GM23338 (cell line): ENCODE measurements around the gene PDHB.

Source experiments
- CREB1 ChIP-seq: fragments of 250-450 bp; sonication (Bioruptor Pico); IDR thresholded peaks from 2 replicates; pipeline ENCODE4 v1.5.0; 2020; ENCODE audit warnings: low read depth, mild to moderate bottlenecking, moderate library complexity
- CTCF ChIP-seq, 2 experiments: fragments of 200-600 bp in 1 of 2; sonication (generic) in 1 of 2; conservative IDR thresholded peaks; 2 replicates each; pipeline versions ENCODE4 v1.5.1 to v1.6.1; 2016 to 2017; ENCODE audit warnings: antibody characterized with exemption in 2 of 2, low read depth in 2 of 2, mild to moderate bottlenecking in 2 of 2, moderate library complexity in 1 of 2
- EZH2 ChIP-seq: fragments of 200-600 bp; sonication (generic); IDR thresholded peaks from one replicate; pipeline ENCODE4 v1.8.0; 2017; ENCODE audit warnings: antibody characterized with exemption, mild to moderate bottlenecking, low read depth; ENCODE audit not compliant: unreplicated experiment
- EZH2phosphoT487 ChIP-seq: fragments of 200-600 bp; sonication (generic); IDR thresholded peaks from one replicate; pipeline ENCODE4 v1.8.1; 2018; ENCODE audit warnings: antibody characterized with exemption; ENCODE audit not compliant: unreplicated experiment
- JUNB ChIP-seq: IDR thresholded peaks from one replicate; pipeline ENCODE4 v1.6.1; 2016; ENCODE audit warnings: antibody characterized with exemption; ENCODE audit not compliant: unreplicated experiment
- POLR2AphosphoS5 ChIP-seq: IDR thresholded peaks from 2 replicates; pipeline ENCODE4 v1.6.1; 2016; ENCODE audit warnings: antibody characterized with exemption, low read depth
- REST ChIP-seq: IDR thresholded peaks from one replicate; pipeline ENCODE4 v1.6.1; 2018; ENCODE audit warnings: antibody characterized with exemption; ENCODE audit not compliant: unreplicated experiment
- STAT1 ChIP-seq: IDR thresholded peaks from one replicate; pipeline ENCODE4 v1.6.1; 2016; ENCODE audit warnings: antibody characterized with exemption; ENCODE audit not compliant: unreplicated experiment
- ZNF114 ChIP-seq: fragments of 250-450 bp; sonication (Bioruptor Pico); IDR thresholded peaks from 2 replicates; pipeline ENCODE4 v1.5.0; 2020; ENCODE audit warnings: mild to moderate bottlenecking, moderate library complexity
- ZNF331 ChIP-seq: fragments of 250-450 bp; sonication (Bioruptor Pico); IDR thresholded peaks from 2 replicates; pipeline ENCODE4 v1.5.0; 2020; ENCODE audit warnings: low read depth, mild to moderate bottlenecking, moderate library complexity
- ZNF462 ChIP-seq: fragments of 250-450 bp; sonication (Bioruptor Pico); IDR thresholded peaks from 2 replicates; pipeline ENCODE4 v1.5.0; 2020; ENCODE audit warnings: mild to moderate bottlenecking, moderate library complexity
- TF ChIP-seq, protein P1 (sequence below): IDR thresholded peaks from 2 replicates; pipeline ENCODE4 v1.6.1; 2016; ENCODE audit warnings: antibody characterized with exemption

DNA sequence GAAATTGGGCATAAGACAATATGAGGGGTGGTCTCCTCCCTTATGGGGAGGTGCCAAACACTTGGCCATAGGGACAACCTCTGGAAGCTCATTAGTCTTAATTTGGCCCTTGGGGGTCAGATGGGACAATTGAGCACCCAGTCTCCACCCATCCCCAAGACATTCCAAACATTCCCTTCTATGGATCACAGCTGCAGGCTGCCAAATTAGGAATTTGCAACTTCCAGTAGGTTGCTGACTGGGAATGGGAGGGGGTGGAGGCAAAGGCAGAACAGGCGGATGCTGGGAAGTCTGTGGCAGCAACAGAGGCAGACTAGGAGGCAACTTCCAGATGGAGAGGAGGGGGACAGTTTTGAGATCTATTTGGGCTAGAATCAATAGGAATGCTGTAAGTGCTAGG, 1.4 kb upstream of the PDHB start:
- TF ChIP-seq POLR2AphosphoS5 (peak; percentile 30), REST (no peak), CTCF (conservative IDR thresholded peaks at IDR 0.05; ENCODE audit: low read depth in 2 of 2) (no peak), EZH2phosphoT487 (no peak), ZNF114 (no peak), EZH2 (no peak), JUNB (no peak), ZNF331 (CRISPR knock-in tag) (no peak), CREB1 (0 out of 2 replicates have a peak, but pooled peaks have one; percentile 18), STAT1 (no peak), ZNF462 (CRISPR knock-in tag) (no peak)
- TF ChIP-seq, protein P1, sequence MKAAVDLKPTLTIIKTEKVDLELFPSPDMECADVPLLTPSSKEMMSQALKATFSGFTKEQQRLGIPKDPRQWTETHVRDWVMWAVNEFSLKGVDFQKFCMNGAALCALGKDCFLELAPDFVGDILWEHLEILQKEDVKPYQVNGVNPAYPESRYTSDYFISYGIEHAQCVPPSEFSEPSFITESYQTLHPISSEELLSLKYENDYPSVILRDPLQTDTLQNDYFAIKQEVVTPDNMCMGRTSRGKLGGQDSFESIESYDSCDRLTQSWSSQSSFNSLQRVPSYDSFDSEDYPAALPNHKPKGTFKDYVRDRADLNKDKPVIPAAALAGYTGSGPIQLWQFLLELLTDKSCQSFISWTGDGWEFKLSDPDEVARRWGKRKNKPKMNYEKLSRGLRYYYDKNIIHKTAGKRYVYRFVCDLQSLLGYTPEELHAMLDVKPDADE, result 0 out of 2 replicates have a peak, but pooled peaks have one; percentile 14
